SK-N-SH (cell line): ENCODE results near the gene FAM43A. TPM values are rescaled to one million over a fixed set of nuclear protein-coding genes. Genes with fewer than 3 reads are reported as not detected.

Experiments used
- CTCF ChIA-PET: fragments of 300-600, 350-600 bp; formaldehyde crosslinking; extraction: SDS; loops from one replicate; lab custom pipeline; 2021; lab: Yijun Ruan, JAX
- POLR2A ChIA-PET: fragments of 350-600 bp; sonication (Branson Sonifier 250); formaldehyde crosslinking; extraction: SDS; loops from one replicate; lab custom pipeline; 2020; ENCODE audit warnings: antibody characterized with exemption, inconsistent platforms; lab: Yijun Ruan, JAX
- DNase-seq: peaks from one replicate; pipeline ENCODE4 v3.0.0; 2012
- H2AFZ ChIP-seq: fragments of 200-600 bp; sonication (generic); 2 replicates; pipeline ENCODE4 v1.8.1; 2016; ENCODE audit warnings: antibody characterized with exemption, mild to moderate bottlenecking, low read depth
- H3F3A ChIP-seq: fragments of 200-600 bp; sonication (generic); replicated peaks from 2 replicates; pipeline ENCODE3; 2016; ENCODE audit warnings: antibody characterized with exemption, mild to moderate bottlenecking; ENCODE audit not compliant: insufficient read depth
- H3K27ac ChIP-seq, 2 experiments: fragments of 200-500 bp in 1 of 2; fragments of 200-600 bp in 1 of 2; sonication (Bioruptor generic) in 1 of 2; sonication (generic), shearing (Covaris generic) in 1 of 2; 2 replicates each; pipeline versions ENCODE4 v1.5.1 to v1.6.1; 2014 to 2016; ENCODE audit warnings: low read depth in 2 of 2, inconsistent platforms in 1 of 2, low read length in 1 of 2, mild to moderate bottlenecking in 1 of 2, mixed read lengths in 1 of 2
- H3K27me3 ChIP-seq: fragments of 200-600 bp; sonication (generic), shearing (Covaris generic); 2 replicates; pipeline ENCODE4 v1.6.1; 2016; ENCODE audit warnings: mixed run types; ENCODE audit not compliant: insufficient read depth
- H3K36me3 ChIP-seq, 2 experiments: fragments of 200-500 bp in 1 of 2; fragments of 200-600 bp in 1 of 2; sonication (Bioruptor generic) in 1 of 2; sonication (generic) in 1 of 2; replicated peaks in 1 of 2; 2 replicates each; pipeline versions ENCODE3 to v1.5.1; 2014 to 2016; ENCODE audit warnings: low read length in 1 of 2, mild to moderate bottlenecking in 1 of 2; ENCODE audit not compliant: insufficient read depth in 2 of 2, control insufficient read depth in 1 of 2
- H3K4me1 ChIP-seq, 2 experiments: fragments of 200-500 bp in 1 of 2; fragments of 200-600 bp in 1 of 2; sonication (Bioruptor generic) in 1 of 2; sonication (generic), shearing (Covaris generic) in 1 of 2; 2 replicates each; pipeline versions ENCODE4 v1.5.1 to v1.6.1; 2014 to 2016; ENCODE audit warnings: low read depth in 1 of 2, low read length in 1 of 2, mixed run types in 1 of 2; ENCODE audit not compliant: insufficient read depth in 2 of 2, control insufficient read depth in 1 of 2
- H3K4me2 ChIP-seq: fragments of 200-600 bp; sonication (generic), shearing (Covaris generic); 2 replicates; pipeline ENCODE4 v1.6.1; 2017; ENCODE audit warnings: mixed run types
- H3K4me3 ChIP-seq, 2 experiments: fragments of 200-500 bp in 1 of 2; fragments of 200-600 bp in 1 of 2; sonication (Bioruptor generic) in 1 of 2; sonication (generic), shearing (Covaris generic) in 1 of 2; 2 replicates each; pipeline versions ENCODE4 v1.5.1 to v1.8.1; 2014 to 2016; ENCODE audit warnings: low read depth in 2 of 2, inconsistent platforms in 1 of 2, low read length in 1 of 2, mild to moderate bottlenecking in 1 of 2, mixed read lengths in 1 of 2, moderate library complexity in 1 of 2
- H3K79me2 ChIP-seq: fragments of 200-600 bp; sonication (generic); 2 replicates; pipeline ENCODE4 v1.8.1; 2017; ENCODE audit warnings: mild to moderate bottlenecking; ENCODE audit not compliant: insufficient read depth
- H3K9ac ChIP-seq: fragments of 200-600 bp; sonication (generic); 2 replicates; pipeline ENCODE4 v1.6.1; 2017; ENCODE audit warnings: mixed run types
- H3K9me2 ChIP-seq: fragments of 200-600 bp; sonication (generic); 2 replicates; pipeline ENCODE4 v1.6.1; 2017; ENCODE audit warnings: mixed run types
- H3K9me3 ChIP-seq: fragments of 200-600 bp; sonication (generic); 2 replicates; pipeline ENCODE4 v1.6.1; 2017; ENCODE audit warnings: mixed run types, mild to moderate bottlenecking, moderate library complexity
- H4K20me1 ChIP-seq: fragments of 200-600 bp; sonication (generic); 2 replicates; pipeline ENCODE4 v1.6.1; 2017; ENCODE audit warnings: mild to moderate bottlenecking, mixed run types; ENCODE audit not compliant: insufficient read depth
- CTCF ChIP-seq: fragments of 200-600 bp; sonication (generic); IDR thresholded peaks from 2 replicates; pipeline ENCODE4 v1.6.1; 2017; ENCODE audit warnings: antibody characterized with exemption, mild to moderate bottlenecking, moderate library complexity
- EP300 ChIP-seq, 2 experiments: IDR thresholded peaks; 2 replicates each; pipeline versions ENCODE4 v1.4.0 to v1.6.1; 2012; ENCODE audit warnings: borderline replicate concordance in 1 of 2, low read depth in 1 of 2, low read length in 1 of 2
- EZH2phosphoT487 ChIP-seq: fragments of 200-600 bp; sonication (generic); IDR thresholded peaks from 2 replicates; pipeline ENCODE4 v1.6.1; 2017; ENCODE audit warnings: low read depth, mixed run types, mild to moderate bottlenecking, antibody characterized with exemption, moderate library complexity, borderline replicate concordance
- GABPA ChIP-seq: IDR thresholded peaks from 2 replicates; pipeline ENCODE4 v1.4.0; 2012; ENCODE audit warnings: low read depth, mild to moderate bottlenecking
- GATA2 ChIP-seq: sonication (generic); formaldehyde crosslinking; IDR thresholded peaks from 2 replicates; pipeline ENCODE4 v1.5.0; 2020; ENCODE audit warnings: mild to moderate bottlenecking, missing genetic modification reagents
- MEF2A ChIP-seq: IDR thresholded peaks from 2 replicates; pipeline ENCODE4 v1.4.0; 2012; ENCODE audit warnings: low read depth, borderline replicate concordance
- RCOR1 ChIP-seq: fragments of 150-350 bp; IDR thresholded peaks from 2 replicates; pipeline ENCODE4 v1.6.1; 2017; ENCODE audit warnings: antibody characterized with exemption, low read length
- RFX5 ChIP-seq: IDR thresholded peaks from 2 replicates; pipeline ENCODE4 v1.6.1; 2012; ENCODE audit warnings: mild to moderate bottlenecking, improper control_type of control experiment, low read length
- TCF12 ChIP-seq: IDR thresholded peaks from 2 replicates; pipeline ENCODE4 v1.4.0; 2012
- TEAD4 ChIP-seq: IDR thresholded peaks from 2 replicates; pipeline ENCODE4 v1.4.0; 2012; ENCODE audit warnings: mild to moderate bottlenecking, borderline replicate concordance; ENCODE audit not compliant: insufficient read depth
- YY1 ChIP-seq: IDR thresholded peaks from 2 replicates; pipeline ENCODE4 v1.4.0; 2012; ENCODE audit warnings: low read depth, mild to moderate bottlenecking
- WGBS: methylation state at CpG from one replicate; pipeline ENCODE4 v1.1.6; 2017; ENCODE audit warnings: low lambda C conversion rate; 5-methylcytosine and 5-hydroxymethylcytosine counted together
- polyA plus RNA-seq, 3 experiments: library from polyadenylated mRNA; depleted of rRNA; stranded (reverse); fragments of >200 nt; gene quantifications; 2 replicates each; pipeline ENCODE4 v1.2.3, GENCODE V29; 2012

The FAM43A gene
- polyA plus RNA-seq, 1 of the 3 experiments (the other 2 are of a cell fraction) = 2.4 TPM

GRCh38 chr3:194705227-194705626 is 19.5 kb downstream of the FAM43A start:
- Histone ChIP-seq H3K4me1 (peaks cover 0 to 2% of the 10 kb centered on the region in 2 experiments; a peak in 1 of 4 replicates), H4K20me1 (no peaks in the 10 kb centered on the region), H3K9me2 (no peaks in the 10 kb centered on the region), H3K4me2 (no peak overlapping the region), H3K4me3 (no peak overlapping the region), H3K9me3 (no peaks in the 10 kb centered on the region), H3K27ac (no peak overlapping the region), H3K9ac (no peak overlapping the region), H3F3A (no peaks in the 10 kb centered on the region), H3K79me2 (no peaks in the 10 kb centered on the region), H2AFZ (no peak overlapping the region), H3K27me3 (no peaks in the 10 kb centered on the region), H3K36me3 (no peaks in the 10 kb centered on the region)
- DNase-seq = no peak
- 83% methylated on average over 8 of the region's 8 CpGs for WGBS
- no peak for TF ChIP-seq TEAD4
- CTCF ChIA-PET = interaction anchor here (1.0 kb wide), 1 partner anchor 23 kb away, joined by 3 read pairs; no protein-coding TSS in a partner anchor
- POLR2A ChIA-PET = no interaction called here

- H4K20me1 ChIP-seq = no peaks in the 10 kb centered on the region
- DNase-seq = no peak
- H3K9me2 ChIP-seq = no peaks in the 10 kb centered on the region
- H3K27me3 ChIP-seq = no peaks in the 10 kb centered on the region
- ChIA-PET CTCF (no interaction called here), POLR2A (no interaction called here)
- H3K4me2 ChIP-seq = no peak overlapping the region
- TF ChIP-seq EP300 (IDR thresholded peaks at IDR 0.05; ENCODE audit: borderline replicate concordance in 1 of 2, low read depth in 1 of 2, low read length in 1 of 2) (no peak), TCF12 (no peak), GATA2 (CRISPR knock-in tag) (no peak), EZH2phosphoT487 (no peak), MEF2A (no peak)
- TF ChIP-seq, all 33 proteins: peak for 0
- no peaks in the 10 kb centered on the region for H3K79me2 ChIP-seq
- no peak overlapping the region for H3K27ac ChIP-seq
- no peak overlapping the region for H3K4me3 ChIP-seq
- no peak overlapping the region for H2AFZ ChIP-seq
- no peaks in the 10 kb centered on the region for H3F3A ChIP-seq
- WGBS = 85% methylated on average over 11 of the region's 11 CpGs
- no peaks in the 10 kb centered on the region for H3K36me3 ChIP-seq
- H3K9ac ChIP-seq = no peak overlapping the region
- H3K4me1 ChIP-seq = peaks cover 0 to 2% of the 10 kb centered on the region in 2 experiments; a peak in 1 of 4 replicates
- H3K9me3 ChIP-seq = no peaks in the 10 kb centered on the region
These were observed 20.1 kb downstream of the FAM43A start for GRCh38 chr3:194705761-194706160.

- Histone ChIP-seq H3K36me3 (no peaks in the 10 kb centered on the region), H2AFZ (no peak overlapping the region), H3K9ac (no peak overlapping the region), H3K27ac (no peak overlapping the region), H3F3A (peaks cover under 1% of the 10 kb centered on the region), H3K9me3 (no peaks in the 10 kb centered on the region), H3K4me3 (no peak overlapping the region), H3K4me2 (no peak overlapping the region), H4K20me1 (no peaks in the 10 kb centered on the region), H3K4me1 (peaks cover 0 to 4% of the 10 kb centered on the region in 2 experiments; a peak in 1 of 4 replicates), H3K79me2 (no peaks in the 10 kb centered on the region), H3K27me3 (no peaks in the 10 kb centered on the region), H3K9me2 (no peaks in the 10 kb centered on the region)
- WGBS = 85% methylated on average over 7 of the region's 7 CpGs
- DNase-seq = no peak
- no peak for TF ChIP-seq CTCF
- no peak for TF ChIP-seq RCOR1
- TF ChIP-seq GABPA = no peak
- TF ChIP-seq YY1 = no peak
- no peak for TF ChIP-seq RFX5
- ChIA-PET POLR2A (no interaction called here), CTCF (interaction anchor here (0.9 to 1.0 kb wide), 2 partner anchors 25 to 563 kb away, joined by 3 to 6 read pairs; partner anchors contain the start of gene XXYLT1)
These were observed 21.5 kb downstream of the FAM43A start for GRCh38 chr3:194707147-194707540.
